Measurements from ENCODE around the gene NCS1.

NCS1 gene

GRCh38 chr9:130285271-130285670, 113.1 kb downstream of the NCS1 start:
- DNase-seq (ENCODE audit: low read depth): no peak
- no peak overlapping the region for H3K4me3 ChIP-seq (replicated peaks; ENCODE audit: low read depth, low read length)

DNA sequence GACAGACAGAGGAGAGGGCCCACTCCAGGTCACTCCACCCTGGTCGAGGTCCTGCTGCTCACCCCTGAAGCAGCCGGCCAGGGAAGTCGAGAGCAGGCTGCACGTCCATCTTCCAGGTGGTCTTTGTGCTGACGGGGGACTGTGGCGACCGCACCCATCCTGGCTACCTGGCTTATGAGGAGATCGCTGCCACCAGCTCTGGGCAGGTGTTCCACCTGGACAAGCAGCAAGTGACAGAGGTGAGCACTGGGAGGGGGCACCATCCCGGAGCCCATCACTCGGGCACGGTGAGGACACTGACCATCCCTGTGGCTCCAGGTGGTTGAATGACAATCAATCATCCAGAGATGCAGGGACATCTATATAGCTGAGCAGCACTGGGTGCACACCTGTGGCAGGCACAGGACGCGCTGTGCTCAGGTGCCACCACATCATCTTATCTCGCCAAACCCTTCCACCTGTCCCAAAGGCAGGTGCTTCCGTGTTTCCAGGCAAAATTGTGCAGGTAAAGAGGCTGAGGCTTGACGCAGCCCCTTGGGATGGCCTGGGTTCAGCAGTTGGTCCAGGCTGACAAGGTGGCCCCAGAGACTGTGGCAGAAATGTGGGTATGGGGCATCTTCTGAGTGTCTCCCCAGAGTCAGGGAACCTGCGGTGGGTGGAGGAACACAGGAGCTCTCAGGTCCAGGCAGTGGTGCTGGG, 114.0 kb downstream of the NCS1 start:
- TF ChIP-seq CTCF (IDR thresholded peaks at IDR 0.05; ENCODE audit: low read length, missing control alignments): no peak
- DNase-seq (ENCODE audit: low read depth): no peak
- no peak overlapping the region for H3K4me3 ChIP-seq (replicated peaks; ENCODE audit: low read depth, low read length)

More at GRCh38 chr9:130285271-130285670, 113.1 kb downstream of the NCS1 start:
- no peak for TF ChIP-seq CTCF (IDR thresholded peaks at IDR 0.05; ENCODE audit: low read length, missing control alignments)
